Measurements from ENCODE around the gene SRC. TPM values are rescaled to one million over a fixed set of nuclear protein-coding genes. Genes with fewer than 3 reads are reported as not detected.
"Not testable (repeated sequence)": the region's sequence is repeated elsewhere in the genome, so short reads cannot be mapped to it uniquely, and the experiment has no call there.

Gene SRC
- total and polyA plus RNA-seq, 2 of the 8 experiments (the other 6 are each of a cell fraction or from before 2014, with no cell fraction given), result 27.6 to 28.8 TPM

DNA sequence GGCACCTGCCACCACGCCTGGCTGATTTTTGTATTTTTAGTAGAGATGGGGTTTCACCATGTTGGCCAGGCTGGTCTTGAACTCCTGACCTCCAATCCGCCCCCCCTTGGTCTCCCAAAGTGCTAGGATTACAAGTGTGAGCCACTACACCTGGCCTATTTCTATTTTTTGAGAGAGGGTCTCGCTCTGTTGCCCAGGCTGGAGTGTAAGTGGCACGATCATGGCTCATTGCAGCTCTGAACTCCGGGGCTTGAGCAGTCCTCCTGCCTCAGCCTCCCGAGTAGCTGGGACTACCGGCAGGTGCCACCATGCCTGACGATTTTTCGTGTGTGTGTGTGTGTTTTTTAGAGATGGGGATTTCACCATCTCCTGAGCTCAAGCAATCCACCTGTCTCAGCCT lies 25.9 kb downstream of the SRC start:
- H3K56ac ChIP-seq (replicated peaks; ENCODE audit: insufficient read length, low read depth, low read length); FAIRE-seq; H3K18ac ChIP-seq (ENCODE audit: extremely low read depth, low read length); H2BK12ac ChIP-seq (ENCODE audit: low read depth, low read length); H4K91ac ChIP-seq (replicated peaks; ENCODE audit: insufficient read length, low read length); H3K79me1 ChIP-seq (ENCODE audit: low read depth, low read length); H3K79me2 ChIP-seq (ENCODE audit: control insufficient read depth in 1 of 2, insufficient read depth in 2 of 2, low read length in 2 of 2); H3K23me2 ChIP-seq (ENCODE audit: low read depth, low read length); H3K9ac ChIP-seq (replicated peaks in 1 of 4; ENCODE audit: extremely low read depth in 1 of 4, low read depth in 3 of 4, low read length in 3 of 4); H2BK5ac ChIP-seq (ENCODE audit: low read depth, low read length); H3K27me3 ChIP-seq (replicated peaks in 1 of 4; ENCODE audit: control insufficient read depth in 3 of 4, extremely low read depth in 1 of 4, insufficient read depth in 3 of 4, low read length in 3 of 4); H3K4ac ChIP-seq (replicated peaks; ENCODE audit: insufficient read length, low read depth, low read length); H3K4me1 ChIP-seq (replicated peaks in 1 of 4; ENCODE audit: control insufficient read depth in 3 of 4, insufficient read depth in 4 of 4, low read length in 3 of 4); H2BK120ac ChIP-seq (replicated peaks; ENCODE audit: low read depth, low read length); H2AK5ac ChIP-seq (ENCODE audit: low read depth, low read length); DNase-seq (ENCODE audit: low read depth in 1 of 2, low spot score in 2 of 2); H2AFZ ChIP-seq (ENCODE audit: low read length); H3K36me3 ChIP-seq (ENCODE audit: control insufficient read depth in 2 of 4, insufficient read depth in 4 of 4, low read length in 3 of 4); H4K8ac ChIP-seq (ENCODE audit: extremely low read depth, insufficient read depth, low read length); H3K14ac ChIP-seq (ENCODE audit: insufficient read length); H3K27ac ChIP-seq (ENCODE audit: low read depth, low read length); H3K4me2 ChIP-seq (ENCODE audit: insufficient read depth in 1 of 2, low read depth in 2 of 2, low read length in 2 of 2); H4K20me1 ChIP-seq (replicated peaks in 1 of 2; ENCODE audit: control insufficient read depth in 1 of 2, insufficient read depth in 2 of 2, low read length in 2 of 2); H2BK20ac ChIP-seq (ENCODE audit: low read length); H3K4me3 ChIP-seq (ENCODE audit: extremely low read depth in 1 of 4, insufficient read depth in 2 of 4, low read depth in 3 of 4, low read length in 4 of 4); H4K5ac ChIP-seq (ENCODE audit: insufficient read length, low read depth, low read length); H3K9me3 ChIP-seq (ENCODE audit: insufficient read depth in 2 of 2, low read depth in 1 of 2, low read length in 1 of 2); H2BK15ac ChIP-seq (ENCODE audit: low read length); H3K23ac ChIP-seq (ENCODE audit: insufficient read length): not testable (repeated sequence)
- 91% methylated on average over 8 of the region's 9 CpGs; no CpG with 5 or more reads in 1 of the 2 experiments for WGBS, 2 experiments (ENCODE audit: extremely low coverage in 1 of 2, insufficient coverage in 1 of 2, insufficient read length in 1 of 2, insufficient replicate concordance in 2 of 2, low coverage in 1 of 2, low lambda C conversion rate in 2 of 2, missing lambda C conversion rate in 1 of 2)
- CTCF ChIA-PET (ENCODE audit: partially characterized antibody), result interaction anchor here (1.3 to 4.2 kb wide), 4 partner anchors 10 to 103 kb away, joined by 3 to 13 read pairs (median 4); no protein-coding TSS in a partner anchor
- POLR2A ChIA-PET (ENCODE audit: partially characterized antibody), result interaction anchor here (0.7 to 1.6 kb wide), 2 partner anchors 45 to 133 kb away, joined by 3 read pairs; no protein-coding TSS in a partner anchor

All from H1 (cell line).